GM03348 (cell line): Measurements from ENCODE around the gene ADGRL3.
"Not testable (repeated sequence)": the region's sequence is repeated elsewhere in the genome, so short reads cannot be mapped to it uniquely, and the experiment has no call there.

Source experiments
- DNase-seq: peaks from one replicate; pipeline ENCODE4 v3.0.0; 2012; ENCODE audit warnings: low spot score

Gene ADGRL3

DNA sequence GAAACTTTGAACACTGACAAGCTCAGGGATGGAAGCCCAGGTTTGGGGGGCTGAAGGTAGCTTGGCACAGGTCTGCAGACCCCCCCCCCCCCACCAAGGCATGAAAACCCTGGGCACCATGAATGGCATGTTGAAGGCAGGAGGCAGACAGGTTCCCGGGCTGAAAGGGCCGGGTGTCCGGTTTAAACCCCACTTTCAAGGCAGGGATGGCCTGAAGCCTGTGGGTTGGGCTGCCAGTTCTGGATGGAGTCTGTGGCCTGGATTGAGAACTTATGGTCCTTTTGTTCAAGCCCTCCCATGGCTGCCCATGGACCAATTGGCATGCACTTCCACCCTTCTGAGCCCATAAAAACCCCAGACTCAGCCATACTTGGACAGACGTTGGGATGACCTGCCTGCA, 616.9 kb downstream of the ADGRL3 start:
- no peak for DNase-seq

DNA sequence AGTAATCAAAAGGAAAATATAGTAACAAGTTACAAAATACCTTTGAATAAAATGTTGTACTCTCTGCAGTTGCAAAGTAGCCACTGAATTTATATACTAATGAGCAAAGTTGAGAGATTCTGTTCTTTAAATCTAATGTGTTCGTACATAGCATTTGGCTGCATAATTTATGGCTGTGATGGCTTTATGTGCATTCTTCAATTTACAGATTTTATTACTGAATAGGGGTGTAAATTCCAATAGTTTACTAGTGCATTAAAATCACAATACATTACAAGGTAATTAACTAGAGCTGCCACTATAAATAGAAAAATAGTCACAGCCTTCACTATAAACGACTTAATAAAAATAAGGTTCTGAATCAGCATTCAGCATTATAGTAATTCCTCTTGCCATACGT, 620.0 kb downstream of the ADGRL3 start:
- no peak for DNase-seq

DNA sequence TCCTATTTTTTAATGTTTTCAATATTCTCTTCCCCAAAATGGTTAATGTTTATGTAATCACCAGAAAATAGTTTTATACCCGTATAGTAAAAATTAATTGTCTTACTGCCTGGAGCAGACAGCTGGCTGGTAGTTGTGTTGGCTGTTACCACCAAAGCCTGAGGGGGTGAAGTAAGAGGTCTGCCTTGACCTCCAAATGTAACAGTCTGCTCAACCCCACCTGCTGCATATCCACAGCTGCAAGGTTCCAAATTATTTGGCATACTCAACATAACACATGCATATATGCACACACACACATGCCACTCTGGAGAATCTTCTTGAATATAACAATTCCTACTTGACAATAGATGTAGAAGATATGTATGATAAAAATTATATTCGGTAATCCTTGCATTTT, 624.3 kb downstream of the ADGRL3 start:
- DNase-seq, result no peak

DNA sequence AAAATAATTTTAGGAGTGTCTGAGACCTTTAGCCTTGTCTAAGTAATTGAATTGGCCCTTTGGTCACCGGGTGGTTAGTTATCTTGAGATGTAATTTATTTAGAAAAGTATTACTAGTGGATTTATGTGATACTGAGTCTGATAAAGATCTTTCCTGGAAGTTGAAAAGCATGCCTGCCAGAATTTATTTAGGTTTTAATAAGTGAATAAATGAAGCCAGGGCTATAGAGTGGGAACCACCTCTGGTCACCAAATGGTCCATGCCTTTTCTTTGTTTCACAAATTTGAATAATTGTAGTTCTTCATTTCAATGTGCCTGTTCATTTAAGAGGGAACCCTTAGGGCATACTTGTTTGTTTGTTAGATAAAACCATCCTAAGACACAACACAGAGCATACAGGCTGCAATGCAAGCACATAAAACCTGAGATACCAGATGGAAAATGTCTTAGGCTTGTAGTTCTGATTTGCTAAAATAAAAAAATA, 627.8 kb downstream of the ADGRL3 start:
- no peak for DNase-seq

DNA sequence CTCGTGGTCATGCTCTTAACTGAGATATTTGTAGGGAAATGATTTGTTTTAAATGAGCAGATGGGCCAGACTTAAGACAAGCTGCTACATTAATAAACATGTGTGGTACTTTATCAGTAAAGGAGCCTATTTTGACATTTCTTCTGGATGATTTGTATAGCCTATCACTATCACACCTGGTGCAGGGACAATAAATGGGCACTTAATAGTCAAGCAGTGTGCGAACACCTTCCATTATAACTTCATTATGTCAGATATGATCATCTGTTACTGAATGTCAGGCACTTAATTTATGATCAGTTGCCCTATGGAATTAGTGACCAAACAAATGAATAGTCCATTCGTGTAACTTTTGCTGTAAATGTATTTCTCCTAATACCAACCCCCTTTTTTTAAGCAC, 628.8 kb downstream of the ADGRL3 start:
- DNase-seq, result no peak

DNA sequence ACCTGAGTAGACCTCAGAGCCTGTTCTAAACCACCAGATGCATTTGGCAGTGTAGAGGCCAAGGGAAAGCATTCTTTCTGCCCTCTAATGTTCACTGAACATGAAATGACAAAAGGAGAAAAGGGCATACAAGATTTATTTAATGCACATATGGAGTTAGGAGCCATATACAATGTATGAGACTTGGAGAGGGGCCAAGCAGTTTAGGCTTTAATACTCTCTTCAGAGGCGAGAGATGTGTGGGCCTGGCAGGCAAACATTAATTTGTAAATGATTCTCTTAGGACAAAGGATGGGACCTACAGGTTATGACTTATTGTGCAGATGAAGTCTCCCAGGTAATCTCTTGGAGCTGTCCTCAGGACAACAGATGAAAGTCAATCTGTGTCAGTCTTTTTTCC, 631.9 kb downstream of the ADGRL3 start:
- DNase-seq, result no peak

DNA sequence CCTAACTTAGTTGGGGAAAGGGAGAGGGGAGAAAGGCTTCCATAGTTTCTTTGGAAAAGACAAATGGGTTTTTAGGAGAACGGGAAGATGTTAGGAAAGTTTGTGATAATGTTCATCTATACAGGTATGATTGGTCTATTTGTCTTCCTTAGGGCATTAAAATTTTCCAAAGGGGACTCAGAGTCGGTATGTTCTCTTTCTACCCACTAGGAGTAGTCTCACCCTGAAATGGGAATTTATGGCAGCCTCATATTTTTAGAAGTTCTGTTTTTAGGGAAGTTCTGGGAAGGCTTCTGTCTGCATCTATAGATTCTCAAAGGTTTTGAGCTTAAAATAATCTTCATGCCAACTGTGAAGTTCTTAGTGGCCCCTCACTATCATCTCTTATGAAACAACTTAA, 637.3 kb downstream of the ADGRL3 start:
- no peak for DNase-seq

DNA sequence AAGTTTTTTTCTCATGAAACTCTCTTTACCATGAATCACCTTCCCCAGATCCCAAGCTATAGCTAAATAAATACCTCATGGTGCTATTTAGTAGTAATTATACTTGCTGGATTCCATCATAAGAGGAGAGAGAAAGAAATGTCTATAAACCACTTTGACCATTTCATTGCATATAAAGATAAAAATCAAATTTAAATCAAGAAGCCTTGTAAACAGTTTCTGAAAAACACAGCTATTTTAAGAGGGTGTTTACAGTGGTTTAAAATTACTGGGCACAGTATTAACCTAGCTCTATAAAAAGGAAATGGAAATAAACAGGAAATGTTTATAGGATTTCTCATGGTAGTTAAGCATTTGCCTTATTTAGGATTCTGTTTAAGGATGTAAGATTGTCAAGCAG, 637.9 kb downstream of the ADGRL3 start:
- DNase-seq, result no peak

DNA sequence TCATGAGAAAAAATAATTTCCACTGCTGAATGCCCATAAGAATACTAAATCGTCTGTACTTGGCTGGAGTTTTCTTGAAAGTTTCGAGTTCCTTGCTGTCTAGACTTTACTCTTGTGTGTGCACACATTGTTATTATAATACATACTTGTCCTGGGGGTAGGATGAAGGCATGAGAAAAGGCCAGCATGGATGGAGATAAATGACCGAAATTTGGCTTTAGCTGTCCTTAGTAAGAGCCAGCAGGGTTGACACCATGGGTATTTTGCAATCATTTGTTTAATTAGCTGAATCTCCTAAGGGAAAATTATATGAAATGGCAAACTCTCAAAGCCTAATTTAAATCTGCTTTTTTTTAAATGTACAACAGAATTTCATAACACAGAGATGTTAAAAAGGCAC, 641.6 kb downstream of the ADGRL3 start:
- DNase-seq, result no peak

DNA sequence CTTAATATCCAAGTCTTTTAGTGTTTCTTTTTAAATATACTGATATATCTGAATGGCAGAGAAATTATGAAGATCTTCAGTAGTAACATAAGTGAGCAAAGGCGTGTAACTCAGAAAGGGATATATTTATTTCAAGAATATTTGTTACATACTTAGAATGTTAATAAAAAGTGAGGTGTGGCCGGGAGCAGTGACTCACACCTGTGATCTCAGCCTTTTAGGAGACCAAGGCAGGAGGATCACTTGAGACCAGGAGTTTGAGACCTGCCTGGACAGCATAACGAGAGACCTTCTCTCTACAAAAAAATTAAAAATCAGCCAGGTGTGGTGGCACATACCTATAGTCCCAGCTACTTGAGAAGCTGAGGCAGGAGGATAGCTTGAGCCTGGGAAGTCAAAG, 651.0 kb downstream of the ADGRL3 start:
- no peak for DNase-seq

DNA sequence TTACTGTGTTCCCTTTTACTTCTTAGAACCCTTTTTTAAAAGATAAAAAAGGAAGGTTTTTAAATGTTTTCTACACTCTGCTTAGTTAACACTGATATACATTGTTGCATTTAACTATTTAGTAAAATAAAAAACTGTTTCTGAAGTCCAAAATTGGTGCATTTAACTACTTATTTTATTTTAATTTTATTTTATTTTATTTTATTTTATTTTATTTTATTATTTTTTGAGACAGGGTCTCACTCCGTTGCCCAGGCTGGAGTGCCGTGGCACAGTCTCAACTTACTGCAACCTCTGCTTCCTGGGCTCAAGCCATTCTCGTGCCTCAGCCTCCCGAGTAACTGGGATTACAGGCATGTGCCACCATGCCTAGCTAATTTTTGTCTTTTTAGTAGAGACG, 652.0 kb downstream of the ADGRL3 start:
- not testable (repeated sequence) for DNase-seq

DNA sequence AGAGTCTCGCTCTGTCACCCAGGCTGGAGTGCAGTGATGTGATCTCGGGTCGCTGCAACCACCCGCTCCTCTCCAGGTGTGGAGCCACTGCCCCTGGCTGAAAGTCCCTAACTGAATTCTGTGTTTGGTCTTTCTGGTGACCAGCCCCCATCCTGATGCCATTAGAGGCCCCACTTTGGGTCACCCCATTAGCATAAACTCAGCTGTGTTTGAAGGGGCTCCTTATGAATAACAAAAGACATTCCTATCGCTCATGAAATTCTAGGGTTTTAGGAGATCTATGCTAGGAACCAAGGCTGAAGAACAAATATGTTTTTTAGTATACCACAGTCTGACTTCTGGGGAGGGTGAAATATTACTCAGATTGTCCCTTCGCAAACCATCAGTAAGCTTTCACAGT, 652.9 kb downstream of the ADGRL3 start:
- no peak for DNase-seq

DNA sequence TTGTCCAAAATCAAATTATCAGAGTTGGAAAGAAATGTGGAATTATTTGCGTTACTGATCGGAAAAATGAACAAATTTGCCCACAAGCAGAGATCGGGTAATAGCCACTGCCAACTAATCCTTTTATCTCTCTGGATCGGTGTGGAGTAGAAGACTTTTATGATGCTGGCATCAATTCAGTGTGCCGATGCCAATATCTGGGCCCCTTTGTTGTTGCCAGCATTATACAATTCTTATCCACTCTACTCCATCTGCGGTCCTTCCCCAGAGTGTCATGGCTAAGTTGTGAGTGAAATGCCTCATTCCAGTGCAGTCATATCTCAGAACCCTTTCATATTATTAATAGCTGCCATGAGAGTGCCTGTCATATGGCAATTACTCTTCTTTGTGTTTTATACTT, 660.2 kb downstream of the ADGRL3 start:
- DNase-seq, result no peak

DNA sequence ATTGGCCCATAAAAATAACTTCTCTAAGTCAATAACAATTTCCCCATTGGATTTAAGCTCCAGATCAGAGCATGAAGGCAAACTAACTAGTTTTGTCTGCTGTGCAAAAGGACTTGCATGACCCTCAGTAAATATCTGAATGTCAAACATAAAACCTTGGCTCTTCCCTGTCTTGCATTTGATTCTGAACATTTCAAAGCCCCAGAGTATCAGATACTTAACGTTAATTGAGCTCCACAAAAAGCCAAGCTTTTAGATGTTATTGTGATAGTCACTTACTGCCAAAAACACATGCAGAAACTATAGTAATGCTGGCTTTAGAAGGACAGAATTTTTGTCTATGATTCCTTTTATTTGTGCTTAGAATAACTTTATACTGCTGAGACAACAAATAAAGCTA, 664.2 kb downstream of the ADGRL3 start:
- no peak for DNase-seq

DNA sequence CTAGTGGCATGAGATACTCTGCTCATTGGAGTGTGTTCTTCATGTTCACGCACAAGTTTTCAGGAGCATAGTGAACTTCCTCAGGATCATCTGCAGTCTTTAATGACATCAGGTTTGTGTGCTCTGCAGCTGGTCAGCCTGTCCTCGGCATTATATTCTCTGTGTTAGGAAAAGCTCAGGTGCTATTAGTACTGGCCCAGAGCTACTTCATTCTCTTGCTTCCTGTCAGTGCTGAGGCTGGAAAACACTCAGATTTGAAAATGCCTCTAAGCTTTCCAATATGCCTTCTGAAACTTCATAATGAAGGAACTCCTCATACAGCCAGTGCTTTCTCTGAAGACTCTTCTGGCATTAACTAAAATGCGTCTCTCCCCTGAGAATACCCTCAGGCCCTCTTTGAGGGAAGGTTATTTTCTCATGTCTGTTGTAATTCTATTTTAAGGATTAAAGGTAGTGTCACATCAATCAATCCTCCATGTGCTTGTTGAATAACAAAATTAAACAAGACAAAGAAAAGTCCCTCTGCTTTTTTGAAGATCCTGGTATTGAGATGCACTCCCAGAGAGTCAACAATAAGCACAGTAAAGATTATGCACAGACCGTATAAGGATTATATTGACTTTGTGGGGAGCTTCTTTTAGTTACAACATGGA, 666.4 kb downstream of the ADGRL3 start:
- DNase-seq, result no peak

DNA sequence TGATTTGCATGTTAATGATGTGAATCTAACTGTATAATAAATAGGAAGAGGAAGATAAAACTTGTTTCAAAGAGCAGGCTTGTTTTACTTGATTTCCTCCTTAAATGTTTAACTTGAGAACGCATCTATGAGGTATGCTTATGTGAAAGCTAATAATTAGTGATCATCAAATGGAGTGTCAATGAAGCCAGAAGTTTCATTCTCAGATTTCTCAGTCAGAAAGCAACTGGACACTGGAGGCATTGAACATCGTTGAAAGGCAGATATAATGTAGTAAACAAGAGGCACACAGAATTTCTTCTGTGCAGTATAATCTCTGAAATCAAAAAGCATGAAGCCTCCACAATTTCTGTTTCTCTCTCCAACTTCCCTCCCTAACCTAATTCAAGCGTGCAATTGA, 672.9 kb downstream of the ADGRL3 start:
- no peak for DNase-seq

DNA sequence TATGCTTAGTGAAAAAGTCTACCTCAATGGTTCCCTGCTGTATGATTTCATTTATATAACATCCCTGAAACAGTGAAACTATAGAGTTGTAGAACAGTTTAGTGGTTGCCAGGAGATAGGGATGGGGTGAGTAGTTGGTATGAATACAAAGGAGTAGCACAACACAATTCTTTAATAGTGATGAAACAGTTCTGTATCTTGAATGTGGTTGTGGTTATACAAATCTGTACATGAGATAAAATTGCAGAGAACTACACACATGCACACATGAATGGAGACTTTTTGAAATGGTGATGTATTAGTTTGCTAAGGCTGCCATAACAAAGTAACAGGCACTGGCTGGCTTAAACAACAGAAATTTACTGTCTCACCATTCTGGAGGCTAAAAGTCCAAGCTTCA, 677.1 kb downstream of the ADGRL3 start:
- no peak for DNase-seq

DNA sequence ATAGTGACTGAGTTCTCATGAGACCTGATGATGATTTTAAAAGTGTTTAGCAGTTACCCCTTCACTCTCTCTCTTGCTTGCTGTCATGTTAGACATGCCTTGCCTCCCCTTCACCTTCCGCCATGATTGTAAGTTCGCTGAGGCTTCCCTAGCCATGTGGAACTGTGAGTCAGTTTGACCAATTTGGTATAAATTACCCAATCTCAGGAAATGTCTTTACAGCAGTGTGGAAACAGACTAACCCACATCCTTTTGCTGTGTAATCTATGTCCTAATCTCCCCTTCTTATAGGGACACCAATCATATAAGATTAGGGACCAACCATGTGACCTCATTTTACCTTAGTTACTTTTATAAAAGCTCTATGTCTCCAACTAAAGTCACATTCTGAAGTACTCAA, 677.8 kb downstream of the ADGRL3 start:
- DNase-seq, result no peak

DNA sequence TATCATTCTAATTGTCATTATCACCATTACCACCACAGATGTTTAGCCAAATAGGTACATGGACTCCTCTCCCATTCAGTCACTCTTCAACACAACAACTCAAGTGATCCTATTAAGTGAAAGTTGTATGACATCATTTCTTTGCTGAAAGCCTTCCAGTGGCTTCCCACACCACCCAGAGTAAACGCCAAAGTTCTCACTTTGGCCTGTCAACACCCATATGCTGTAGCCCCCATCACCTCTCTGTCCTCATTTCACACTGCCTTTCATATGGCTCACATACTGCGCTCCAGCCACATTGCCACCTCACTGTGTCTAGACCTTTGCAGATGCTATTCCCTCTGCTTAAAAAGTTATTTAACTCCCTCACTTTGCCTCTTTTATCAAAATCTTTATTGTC, 682.3 kb downstream of the ADGRL3 start:
- no peak for DNase-seq

DNA sequence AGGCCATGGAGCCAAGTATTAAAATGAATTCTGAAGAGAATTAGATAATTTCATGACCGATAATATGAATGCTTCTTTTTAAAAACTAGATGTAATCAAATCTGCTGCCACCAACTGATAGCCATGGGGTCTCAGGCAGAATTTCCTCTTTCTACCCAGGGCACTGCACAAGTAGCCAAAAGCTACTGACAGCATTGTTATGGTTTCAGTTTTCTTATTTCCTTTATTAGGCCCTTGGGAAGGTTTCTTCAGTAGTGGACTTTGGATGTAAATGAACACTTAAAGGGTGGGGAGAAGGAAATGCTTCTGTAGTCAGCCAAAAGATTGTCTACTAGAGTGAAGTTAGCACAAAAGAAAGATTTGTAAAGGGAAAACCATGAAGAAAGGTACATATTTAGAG, 686.0 kb downstream of the ADGRL3 start:
- no peak for DNase-seq

DNA sequence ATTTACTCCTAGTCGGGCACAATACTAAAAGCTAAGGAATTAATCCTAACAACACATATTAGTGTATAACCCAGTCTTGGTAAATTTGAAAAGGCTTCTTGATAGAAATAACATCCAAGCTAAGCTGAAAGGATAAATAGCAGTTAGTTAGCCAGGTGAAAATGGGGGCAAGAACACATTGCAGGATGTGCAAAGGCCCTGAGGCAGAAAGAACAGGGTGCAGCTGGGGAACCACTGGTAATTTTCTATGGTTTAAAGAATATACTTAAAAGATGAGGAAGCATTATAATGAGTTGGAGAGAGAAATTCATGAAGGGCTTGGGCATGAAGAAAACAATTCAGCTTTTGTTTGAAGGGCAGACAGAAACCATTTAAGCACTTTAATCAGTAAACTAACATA, 689.0 kb downstream of the ADGRL3 start:
- no peak for DNase-seq

DNA sequence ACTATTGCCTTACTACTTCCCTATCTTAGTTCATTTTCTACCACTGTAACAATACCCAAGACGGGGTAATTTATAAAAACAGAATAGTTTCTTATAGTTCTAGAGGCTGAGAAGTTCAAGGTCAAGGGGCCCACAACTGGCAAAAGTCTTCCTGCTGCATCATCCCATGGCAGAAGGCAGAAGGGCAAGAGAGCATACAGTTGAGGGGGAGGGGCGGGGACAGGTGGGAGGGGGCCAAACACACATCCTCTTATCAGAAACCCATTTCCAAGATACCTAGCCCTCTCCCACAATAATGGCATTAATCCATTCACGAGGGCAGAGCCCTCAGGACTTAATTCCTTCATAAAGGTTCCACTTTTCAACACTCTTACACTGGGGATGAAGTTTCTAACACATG, 690.2 kb downstream of the ADGRL3 start:
- no peak for DNase-seq

DNA sequence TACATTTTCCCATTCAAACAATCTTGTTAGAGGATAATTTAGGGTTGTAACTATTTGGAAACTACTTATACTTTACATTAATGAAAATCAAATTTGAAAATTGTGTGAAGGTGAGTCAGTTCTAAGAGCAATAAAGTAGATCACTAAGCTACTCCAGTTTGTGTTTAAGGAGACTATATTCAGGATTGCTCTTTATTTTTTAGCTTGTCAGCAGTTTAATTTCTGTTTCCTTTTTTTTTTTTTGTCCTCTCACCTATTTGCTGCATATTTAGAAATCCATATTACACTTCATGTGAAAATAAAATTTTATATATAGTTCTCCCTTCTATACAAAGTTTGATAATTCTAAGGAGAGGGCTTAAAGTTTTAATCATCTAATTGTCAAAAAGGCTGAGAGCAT, 691.8 kb downstream of the ADGRL3 start:
- DNase-seq, result no peak

DNA sequence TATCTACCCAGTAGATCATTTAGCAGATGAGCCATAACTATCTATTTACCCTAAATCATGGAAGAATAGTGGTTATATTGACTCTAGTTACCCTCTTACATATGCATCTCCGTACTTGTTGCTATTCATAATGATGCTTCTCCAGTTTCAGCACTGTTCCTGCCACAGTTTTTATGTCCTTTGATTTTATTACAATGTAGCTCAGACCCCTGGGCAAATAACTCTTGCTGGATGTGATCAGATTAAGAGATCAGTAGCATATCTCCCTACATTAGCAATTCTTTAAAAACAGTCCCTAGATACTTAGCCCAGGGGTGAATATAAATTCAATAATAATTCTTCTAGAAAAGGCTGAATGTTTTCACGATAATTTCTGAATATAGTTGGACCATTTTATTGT, 696.5 kb downstream of the ADGRL3 start:
- no peak for DNase-seq

DNA sequence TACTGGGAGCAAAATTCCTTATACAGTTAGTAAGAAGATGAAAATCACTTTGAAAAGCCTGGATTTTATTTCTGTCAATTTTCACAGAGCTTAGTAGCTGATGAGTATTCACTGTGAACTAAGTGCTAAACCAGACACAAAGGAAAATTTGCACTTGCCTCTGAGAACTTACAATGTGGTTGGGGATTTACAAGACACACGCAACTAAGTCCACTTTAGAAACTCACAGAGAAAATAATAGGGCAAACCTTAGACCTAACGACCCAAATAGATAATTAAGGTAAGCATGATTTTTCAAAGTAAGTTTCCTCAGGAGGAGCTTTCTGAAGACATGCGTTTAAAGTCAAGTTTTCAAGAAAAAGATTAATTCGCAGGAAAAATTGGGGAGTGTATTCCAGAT, 708.9 kb downstream of the ADGRL3 start:
- DNase-seq, result no peak
